Spleen (tissue), 11 donors: ENCODE measurements around the gene CD164L2. TPM values are rescaled to one million over a fixed set of nuclear protein-coding genes. Genes with fewer than 3 reads are reported as not detected.

ENCODE experiments used
- DNase-seq: peaks from one replicate; pipeline ENCODE4 v3.0.0-alpha.2; 2020
- H3K27ac ChIP-seq, 8 donors: fragments of 200-600 bp; sonication (generic) in 7 of 8; 1 replicate in 4 of 8; 2 replicates in 4 of 8; pipeline versions ENCODE4 v1.5.0 to v1.8.0; 2016 to 2021; ENCODE audit warnings: inconsistent platforms in 4 of 8, mild to moderate bottlenecking in 4 of 8, moderate library complexity in 1 of 8
- H3K27me3 ChIP-seq, 7 donors: fragments of 200-600 bp; sonication (generic) in 6 of 7; replicated peaks in 1 of 7; 1 replicate in 4 of 7; 2 replicates in 3 of 7; pipeline versions ENCODE4 v1.5.0 to v1.8.0; 2016 to 2021; ENCODE audit warnings: inconsistent platforms in 3 of 7, mild to moderate bottlenecking in 1 of 7
- H3K36me3 ChIP-seq, 6 donors: fragments of 200-600 bp; sonication (generic) in 5 of 6; 1 replicate in 4 of 6; 2 replicates in 2 of 6; pipeline versions ENCODE4 v1.5.0 to v1.8.0; 2016 to 2021; ENCODE audit warnings: inconsistent platforms in 2 of 6
- H3K4me1 ChIP-seq, 6 donors: fragments of 200-600 bp; sonication (generic) in 5 of 6; 1 replicate in 3 of 6; 2 replicates in 3 of 6; pipeline versions ENCODE4 v1.5.0 to v1.8.0; 2016 to 2021; ENCODE audit warnings: inconsistent platforms in 3 of 6
- H3K4me3 ChIP-seq, 8 donors: fragments of 200-600 bp; sonication (generic) in 7 of 8; 1 replicate in 4 of 8; 2 replicates in 4 of 8; pipeline versions ENCODE4 v1.5.0 to v1.8.0; 2016 to 2021; ENCODE audit warnings: inconsistent platforms in 4 of 8, mild to moderate bottlenecking in 4 of 8, moderate library complexity in 2 of 8
- H3K9me3 ChIP-seq, 8 donors: fragments of 200-600 bp; sonication (generic) in 7 of 8; 1 replicate in 4 of 8; 2 replicates in 4 of 8; pipeline versions ENCODE4 v1.5.0 to v1.8.0; 2016 to 2021; ENCODE audit warnings: inconsistent platforms in 4 of 8
- CTCF ChIP-seq, 11 experiments: fragments of 200-600 bp in 7 of 11; fragments of 450-650 bp in 4 of 11; sonication (generic) in 4 of 11; IDR thresholded peaks in 8 of 11; conservative IDR thresholded peaks in 3 of 11; 1 replicate in 7 of 11; 2 replicates in 4 of 11; pipeline versions ENCODE4 v1.4.0 to v1.8.0; 2016 to 2021; ENCODE audit warnings: antibody characterized with exemption in 11 of 11, inconsistent platforms in 4 of 11, mild to moderate bottlenecking in 1 of 11
- POLR2A ChIP-seq, 3 donors: fragments of 450-650 bp; IDR thresholded peaks; one replicate each; pipeline ENCODE4 v1.5.1; 2017; ENCODE audit warnings: antibody characterized with exemption in 3 of 3, mild to moderate bottlenecking in 1 of 3
- POLR2AphosphoS5 ChIP-seq, 3 donors: sonication (generic); formaldehyde crosslinking; IDR thresholded peaks; one replicate each; pipeline ENCODE4 v1.5.1; 2017; ENCODE audit warnings: antibody characterized with exemption in 3 of 3
- whole genome bisulfite sequencing, 5 donors: extraction: QIAGEN DNeasy Blood & Tissue Kit in 3 of 5; methylation state at CpG; one replicate each; pipeline versions ENCODE4 v1.1.5 to v1.1.7; 2013 to 2018; 5-methylcytosine and 5-hydroxymethylcytosine counted together
- intact Hi-C: fragments of 100-400 bp; cut with DNase I; formaldehyde crosslinking; loops from one replicate; pipeline ENCODE4 v1.15.0; 2023; ENCODE audit warnings: low total_unique reads
- polyA plus RNA-seq, 3 donors: library from polyadenylated mRNA; stranded (reverse); fragments of 200-250 nt; gene quantifications; one replicate each; pipeline ENCODE4 v1.2.1, GENCODE V29; 2013
- total RNA-seq, 7 donors: library from RNA; depleted of rRNA in 3 of 7; stranded (reverse); fragments of >200 nt in 3 of 7; fragmentation: NEBNext Ultra II Directional in 4 of 7; extraction: Animal tissue kit (Norgen Biotek cat#: 25700) in 4 of 7; gene quantifications; one replicate each; pipeline versions ENCODE4 v1.1.0 to v1.2.1, GENCODE V29; 2016 to 2021
- donor health status: healthy with polysubstance abuse.
- donor health status: DM: no; HTN: no; CAD: no; lungs with moderate emphysema.
- donor health status: DM: no; HTN: no; CAD: no.
- donor health status: Bipolar disorder and iron deficiency.
- donor health status: healthy.
- donor health status: DM: no; HTN: no; CAD: no.
- donor health status: DM: yes; HTN: yes; CAD: no.

Gene CD164L2
- total and polyA plus RNA-seq, 10 donors = 0.06 TPM; not detected in 9

- no peak for DNase-seq
- H3K9me3 ChIP-seq = no peaks in the 10 kb centered on the region
- TF ChIP-seq POLR2A (IDR thresholded peaks at IDR 0.05) = no peak
- TF ChIP-seq POLR2AphosphoS5 (IDR thresholded peaks at IDR 0.05) = no peak
- no peak for TF ChIP-seq CTCF (IDR thresholded peaks at IDR 0.05 in 8 of 11, conservative IDR thresholded peaks at IDR 0.05 in 3 of 11)
- no peak overlapping the region for H3K4me3 ChIP-seq
- H3K27ac ChIP-seq = no peak overlapping the region
- 91 to 96% (median 92%) methylated on average over 8 of the region's 8 CpGs for WGBS, 5 donors
- peaks cover 0 to 61% (median 31%) of the 10 kb centered on the region in 6 donors for H3K36me3 ChIP-seq
- intact Hi-C loops = no loop called here
- H3K4me1 ChIP-seq = peaks cover 6 to 98% (median 52%) of the 10 kb centered on the region in 6 donors
- H3K27me3 ChIP-seq = peaks cover 0 to 23% (median 0%) of the 10 kb centered on the region in 7 donors
These were observed 36.8 kb downstream of the CD164L2 start for GRCh38 chr1:27346357-27346756.

- Histone ChIP-seq H3K4me3 (no peak overlapping the region), H3K9me3 (no peaks in the 10 kb centered on the region), H3K36me3 (peaks cover 0 to 50% (median 26%) of the 10 kb centered on the region in 6 donors), H3K27ac (peak overlapping the region in 1 of 8 donors; percentile 21), H3K27me3 (peaks cover 0 to 15% (median 0%) of the 10 kb centered on the region in 7 donors), H3K4me1 (peaks cover 7 to 98% (median 55%) of the 10 kb centered on the region in 6 donors)
- intact Hi-C loops = no loop called here
- TF ChIP-seq POLR2AphosphoS5 (IDR thresholded peaks at IDR 0.05) = peak in 1 of 3 donors; percentile 19
- no peak for TF ChIP-seq CTCF (IDR thresholded peaks at IDR 0.05 in 8 of 11, conservative IDR thresholded peaks at IDR 0.05 in 3 of 11)
- WGBS, 5 donors = 74 to 93% (median 85%) methylated on average over 8 to 12 of the region's 12 CpGs
- no peak for DNase-seq
These were observed 37.9 kb downstream of the CD164L2 start for GRCh38 chr1:27345272-27345671.

GRCh38 chr1:27343639-27344025, 39.5 kb downstream of the CD164L2 start:
- H3K27ac ChIP-seq = peak overlapping the region in 7 of 8 donors; percentile 89 to 98 (median 95)
- TF ChIP-seq POLR2A (IDR thresholded peaks at IDR 0.05) = no peak
- no peak for TF ChIP-seq CTCF (IDR thresholded peaks at IDR 0.05 in 8 of 11, conservative IDR thresholded peaks at IDR 0.05 in 3 of 11)
- no peak for TF ChIP-seq POLR2AphosphoS5 (IDR thresholded peaks at IDR 0.05)
- no peaks in the 10 kb centered on the region for H3K27me3 ChIP-seq
- H3K36me3 ChIP-seq = peaks cover 0 to 36% (median 24%) of the 10 kb centered on the region in 6 donors
- no peak for DNase-seq
- WGBS, 5 donors = 13 to 64% (median 41%) methylated on average over 5 of the region's 5 CpGs
- H3K9me3 ChIP-seq = no peaks in the 10 kb centered on the region
- intact Hi-C loops = no loop called here
- peak overlapping the region in 7 of 8 donors; percentile 45 to 87 (median 63) for H3K4me3 ChIP-seq
- H3K4me1 ChIP-seq = peaks cover 7 to 98% (median 48%) of the 10 kb centered on the region in 6 donors

GRCh38 chr1:27342778-27343638, 40.1 kb downstream of the CD164L2 start:
- peak overlapping the region; percentile 39 to 87 (median 59) for H3K4me3 ChIP-seq
- H3K27me3 ChIP-seq = no peaks in the 10 kb centered on the region
- peak overlapping the region; percentile 88 to 98 (median 94) for H3K27ac ChIP-seq
- TF ChIP-seq CTCF (IDR thresholded peaks at IDR 0.05 in 8 of 11, conservative IDR thresholded peaks at IDR 0.05 in 3 of 11) (no peak), POLR2AphosphoS5 (IDR thresholded peaks at IDR 0.05) (peak; percentile 80 to 85 (median 83))
- H3K36me3 ChIP-seq = peaks cover 0 to 40% (median 25%) of the 10 kb centered on the region in 6 donors
- H3K4me1 ChIP-seq = peaks cover 7 to 94% (median 46%) of the 10 kb centered on the region in 6 donors
- intact Hi-C loops = no loop called here
- DNase-seq = peak; percentile 97
- 8 to 43% (median 25%) methylated on average over 22 to 31 of the region's 31 CpGs for WGBS, 5 donors
- H3K9me3 ChIP-seq = no peaks in the 10 kb centered on the region
